ENCODE results near the gene RFX2. TPM values are rescaled to one million over a fixed set of nuclear protein-coding genes. Genes with fewer than 3 reads are reported as not detected.

The RFX2 gene
- total RNA-seq, 1 donor from 2014 or later = 6.5 TPM

DNA sequence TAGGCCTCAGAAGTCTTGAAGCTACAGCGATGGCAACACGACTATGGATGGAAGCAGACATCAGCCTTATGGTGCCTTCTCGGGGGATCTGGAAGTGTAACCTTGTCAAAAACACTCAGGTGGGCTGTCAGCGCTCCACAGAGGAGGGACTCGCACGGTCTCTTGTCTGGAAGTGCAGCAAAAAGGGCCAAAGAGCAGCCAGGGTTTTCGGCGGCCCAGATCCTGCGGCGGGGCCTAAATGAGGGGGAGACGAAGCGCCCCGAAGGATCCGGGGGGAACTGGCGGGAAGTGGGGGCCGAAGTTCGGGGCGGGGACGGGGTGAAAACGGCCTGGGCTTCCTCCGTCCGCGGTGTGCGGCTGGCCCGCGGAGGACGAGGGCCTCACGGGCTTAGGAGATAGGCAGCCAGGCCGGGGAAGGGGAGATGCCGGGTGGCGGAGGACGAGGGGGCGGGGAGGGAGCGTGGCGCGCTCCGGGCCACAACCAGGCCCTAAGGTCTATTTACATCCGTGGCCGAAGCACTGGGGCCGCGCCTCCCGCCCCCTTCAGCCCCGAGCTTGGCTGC, 133.0 kb downstream of the RFX2 start:
- H3K27me3 ChIP-seq (ENCODE audit: control insufficient read depth, insufficient read depth, low read length) = no peaks in the 10 kb centered on the region
- DNase-seq (ENCODE audit: low read depth) = no peak
- H3K36me3 ChIP-seq (ENCODE audit: control insufficient read depth, insufficient read depth, low read length) = no peaks in the 10 kb centered on the region
- TF ChIP-seq, protein P1, sequence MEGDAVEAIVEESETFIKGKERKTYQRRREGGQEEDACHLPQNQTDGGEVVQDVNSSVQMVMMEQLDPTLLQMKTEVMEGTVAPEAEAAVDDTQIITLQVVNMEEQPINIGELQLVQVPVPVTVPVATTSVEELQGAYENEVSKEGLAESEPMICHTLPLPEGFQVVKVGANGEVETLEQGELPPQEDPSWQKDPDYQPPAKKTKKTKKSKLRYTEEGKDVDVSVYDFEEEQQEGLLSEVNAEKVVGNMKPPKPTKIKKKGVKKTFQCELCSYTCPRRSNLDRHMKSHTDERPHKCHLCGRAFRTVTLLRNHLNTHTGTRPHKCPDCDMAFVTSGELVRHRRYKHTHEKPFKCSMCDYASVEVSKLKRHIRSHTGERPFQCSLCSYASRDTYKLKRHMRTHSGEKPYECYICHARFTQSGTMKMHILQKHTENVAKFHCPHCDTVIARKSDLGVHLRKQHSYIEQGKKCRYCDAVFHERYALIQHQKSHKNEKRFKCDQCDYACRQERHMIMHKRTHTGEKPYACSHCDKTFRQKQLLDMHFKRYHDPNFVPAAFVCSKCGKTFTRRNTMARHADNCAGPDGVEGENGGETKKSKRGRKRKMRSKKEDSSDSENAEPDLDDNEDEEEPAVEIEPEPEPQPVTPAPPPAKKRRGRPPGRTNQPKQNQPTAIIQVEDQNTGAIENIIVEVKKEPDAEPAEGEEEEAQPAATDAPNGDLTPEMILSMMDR (IDR thresholded peaks at IDR 0.05; ENCODE audit: insufficient read depth, low read length, poor library complexity, severe bottlenecking) = no peak
- peak overlapping the region; percentile 93 for H3K4me3 ChIP-seq (ENCODE audit: low read depth, low read length)

DNA sequence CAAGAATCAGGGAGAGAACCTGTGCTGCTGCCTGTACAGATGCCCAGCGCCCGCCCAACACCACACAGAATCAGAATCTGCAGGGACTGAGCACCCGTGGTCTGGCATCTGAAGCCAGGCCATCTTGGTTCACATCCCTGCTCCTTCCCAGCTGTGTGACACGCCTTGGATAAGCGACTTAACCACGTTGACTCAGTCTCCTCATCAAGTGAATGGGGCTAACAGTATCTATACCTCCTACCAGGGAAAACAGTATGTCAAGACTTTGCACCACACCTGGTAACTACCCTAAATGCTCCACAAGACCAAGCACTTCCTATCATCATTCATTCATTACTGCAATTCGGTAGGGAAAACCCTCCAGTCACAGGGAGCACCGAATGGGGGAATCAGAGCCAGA, 133.5 kb downstream of the RFX2 start:
- Histone ChIP-seq H3K27me3 (ENCODE audit: control insufficient read depth, insufficient read depth, low read length) (no peaks in the 10 kb centered on the region), H3K36me3 (ENCODE audit: control insufficient read depth, insufficient read depth, low read length) (no peaks in the 10 kb centered on the region)
- TF ChIP-seq, protein P1 (IDR thresholded peaks at IDR 0.05; ENCODE audit: insufficient read depth, low read length, poor library complexity, severe bottlenecking) = no peak

DNA sequence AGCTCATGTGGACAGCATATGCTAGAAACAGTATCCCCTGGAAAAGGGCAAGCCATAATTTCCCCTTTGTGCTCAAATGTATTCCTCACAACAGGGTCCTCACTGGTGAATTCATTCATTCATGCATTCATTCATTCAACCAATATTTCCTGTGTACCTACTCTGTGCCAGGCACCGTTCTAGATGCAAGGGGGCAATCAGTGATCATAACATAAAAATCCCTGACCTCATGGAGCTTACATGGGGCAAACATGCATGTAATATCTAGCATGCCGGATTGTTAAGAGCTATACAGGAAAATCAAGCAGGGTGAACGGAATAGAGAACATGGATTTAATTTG, 134.9 kb downstream of the RFX2 start:
- H3K4me3 ChIP-seq (ENCODE audit: low read depth, low read length) = no peak overlapping the region
- DNase-seq (ENCODE audit: low read depth) = no peak
- no peaks in the 10 kb centered on the region for H3K27me3 ChIP-seq (ENCODE audit: control insufficient read depth, insufficient read depth, low read length)
- H3K36me3 ChIP-seq (ENCODE audit: control insufficient read depth, insufficient read depth, low read length) = no peaks in the 10 kb centered on the region
- TF ChIP-seq, protein P1 (IDR thresholded peaks at IDR 0.05; ENCODE audit: insufficient read depth, low read length, poor library complexity, severe bottlenecking) = no peak

More for the DNA sequence above, 133.5 kb downstream of the RFX2 start:
- DNase-seq (ENCODE audit: low read depth) = no peak
- peak overlapping the region; percentile 93 for H3K4me3 ChIP-seq (ENCODE audit: low read depth, low read length)

DNA sequence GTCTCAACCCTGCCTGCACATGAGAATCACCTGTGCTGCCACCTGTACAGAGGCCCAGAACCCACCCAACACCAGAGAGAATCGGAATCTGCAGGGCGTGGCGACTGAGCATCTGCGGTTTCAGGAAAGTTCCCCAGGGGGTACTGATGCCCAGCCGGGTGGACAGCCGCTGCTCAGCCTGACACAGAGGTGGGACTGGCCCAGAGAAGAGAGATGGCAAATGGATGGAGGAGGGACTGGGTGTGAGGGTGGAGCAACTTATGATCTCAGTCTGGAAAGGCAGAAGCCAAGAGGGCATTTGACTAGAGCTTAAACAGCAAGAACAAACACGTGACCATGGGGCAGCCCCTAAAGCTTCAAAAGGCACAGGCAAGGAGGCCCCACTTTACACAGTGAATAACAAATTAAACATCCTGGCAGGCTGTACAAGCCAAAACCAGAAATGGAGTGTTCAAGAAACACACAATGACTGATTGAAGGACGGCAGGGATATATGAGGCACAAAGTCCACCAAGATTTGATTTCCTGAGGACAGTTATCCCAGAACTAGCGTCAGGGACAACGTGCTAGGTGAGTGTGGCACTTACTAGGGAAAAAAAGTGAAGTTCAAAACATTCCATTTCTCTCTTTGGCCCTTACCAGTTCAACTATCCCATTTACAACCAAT, 135.4 kb downstream of the RFX2 start:
- H3K4me3 ChIP-seq (ENCODE audit: low read depth, low read length) = no peak overlapping the region
- no peak for DNase-seq (ENCODE audit: low read depth)
- no peaks in the 10 kb centered on the region for H3K36me3 ChIP-seq (ENCODE audit: control insufficient read depth, insufficient read depth, low read length)
- TF ChIP-seq, protein P1 (IDR thresholded peaks at IDR 0.05; ENCODE audit: insufficient read depth, low read length, poor library complexity, severe bottlenecking) = no peak
- H3K27me3 ChIP-seq (ENCODE audit: control insufficient read depth, insufficient read depth, low read length) = no peaks in the 10 kb centered on the region

DNA sequence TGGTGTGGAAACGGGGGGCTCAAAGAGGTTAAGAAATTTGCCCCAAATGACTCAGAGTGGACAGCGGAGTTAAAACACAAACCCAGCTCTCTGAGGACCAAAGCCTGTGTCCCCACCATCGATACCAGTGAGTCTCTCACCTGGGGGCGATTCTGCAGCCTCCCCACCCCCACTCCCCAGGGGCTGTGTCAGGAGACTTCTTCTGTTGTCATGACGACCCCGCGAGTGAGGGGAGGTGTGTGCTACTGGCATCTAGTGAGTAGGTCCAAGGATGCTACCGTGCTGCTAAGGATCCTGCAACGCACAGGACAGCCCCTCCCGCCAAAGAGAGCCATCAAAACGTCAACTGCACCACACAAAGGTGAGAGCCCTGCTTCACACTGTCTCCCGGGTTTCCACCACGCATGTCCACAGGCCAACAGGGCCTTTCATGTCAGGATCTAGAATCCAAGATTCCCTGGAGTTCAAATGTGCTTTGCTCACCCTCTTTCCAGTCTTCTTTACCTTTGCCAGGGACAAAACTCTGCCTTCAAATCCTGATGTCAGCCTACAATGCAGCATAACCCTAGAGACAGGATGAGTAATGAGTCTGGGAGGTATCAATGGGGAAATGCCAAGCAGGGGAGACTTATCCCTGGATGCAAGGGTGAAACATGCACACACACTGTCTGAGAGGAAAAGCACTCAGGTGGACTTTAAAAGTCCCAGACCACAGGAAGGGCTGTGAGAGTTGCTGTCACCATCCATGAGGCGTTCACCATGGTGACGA, 136.2 kb downstream of the RFX2 start:
- Histone ChIP-seq H3K4me3 (ENCODE audit: low read depth, low read length) (no peak overlapping the region), H3K27me3 (ENCODE audit: control insufficient read depth, insufficient read depth, low read length) (no peaks in the 10 kb centered on the region), H3K36me3 (ENCODE audit: control insufficient read depth, insufficient read depth, low read length) (no peaks in the 10 kb centered on the region)
- DNase-seq (ENCODE audit: low read depth) = no peak
- TF ChIP-seq, protein P1 (IDR thresholded peaks at IDR 0.05; ENCODE audit: insufficient read depth, low read length, poor library complexity, severe bottlenecking) = no peak

All from kidney epithelial cell (primary cell).